ENCODE measurements around the gene TRIM7. TPM values are rescaled to one million over a fixed set of nuclear protein-coding genes. Genes with fewer than 3 reads are reported as not detected.
"Not testable (repeated sequence)": the region's sequence is repeated elsewhere in the genome, so short reads cannot be mapped to it uniquely, and the experiment has no call there.

TRIM7 gene
- total and polyA plus RNA-seq, 12 donors: 3.9 to 30.8 (median 6.0) TPM

DNA sequence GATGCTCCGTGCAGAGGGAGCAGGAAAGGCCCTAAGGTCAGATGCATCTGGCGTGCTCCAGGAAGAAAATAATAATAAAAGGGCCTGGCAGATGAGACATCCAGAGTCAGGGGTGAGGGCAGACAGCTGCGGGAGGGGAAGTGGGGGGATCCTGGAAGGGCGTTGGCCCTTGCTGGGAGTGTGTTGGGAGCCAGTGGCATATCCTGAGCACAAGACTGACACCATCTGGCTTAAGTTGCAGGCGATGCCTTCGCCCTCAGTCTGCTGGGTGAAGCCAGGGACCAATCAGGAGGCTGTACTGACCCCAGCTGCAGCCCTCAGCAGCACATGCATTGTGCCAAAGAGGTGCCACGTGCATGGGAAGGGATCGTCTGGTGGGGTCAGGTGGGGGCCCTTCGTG, 53.9 kb downstream of the TRIM7 start:
- H3K9me3 ChIP-seq: no peaks in the 10 kb centered on the region
- no peak overlapping the region for H3K4me3 ChIP-seq
- TF ChIP-seq, protein P1, sequence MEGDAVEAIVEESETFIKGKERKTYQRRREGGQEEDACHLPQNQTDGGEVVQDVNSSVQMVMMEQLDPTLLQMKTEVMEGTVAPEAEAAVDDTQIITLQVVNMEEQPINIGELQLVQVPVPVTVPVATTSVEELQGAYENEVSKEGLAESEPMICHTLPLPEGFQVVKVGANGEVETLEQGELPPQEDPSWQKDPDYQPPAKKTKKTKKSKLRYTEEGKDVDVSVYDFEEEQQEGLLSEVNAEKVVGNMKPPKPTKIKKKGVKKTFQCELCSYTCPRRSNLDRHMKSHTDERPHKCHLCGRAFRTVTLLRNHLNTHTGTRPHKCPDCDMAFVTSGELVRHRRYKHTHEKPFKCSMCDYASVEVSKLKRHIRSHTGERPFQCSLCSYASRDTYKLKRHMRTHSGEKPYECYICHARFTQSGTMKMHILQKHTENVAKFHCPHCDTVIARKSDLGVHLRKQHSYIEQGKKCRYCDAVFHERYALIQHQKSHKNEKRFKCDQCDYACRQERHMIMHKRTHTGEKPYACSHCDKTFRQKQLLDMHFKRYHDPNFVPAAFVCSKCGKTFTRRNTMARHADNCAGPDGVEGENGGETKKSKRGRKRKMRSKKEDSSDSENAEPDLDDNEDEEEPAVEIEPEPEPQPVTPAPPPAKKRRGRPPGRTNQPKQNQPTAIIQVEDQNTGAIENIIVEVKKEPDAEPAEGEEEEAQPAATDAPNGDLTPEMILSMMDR (IDR thresholded peaks at IDR 0.05): peak in 1 of 9 donors; percentile 20
- H3K27ac ChIP-seq: no peak overlapping the region
- H3K36me3 ChIP-seq: no peaks in the 10 kb centered on the region
- intact Hi-C loops (cut with DNase I): loop anchor here in 5 of 10 donors (10.0 kb wide), 3 partner anchors 96 to 366 kb away; partner anchors contain the start of gene ZFP62 (in 3 of the 5)
- H3K4me1 ChIP-seq: peaks cover 0 to 13% (median 0%) of the 10 kb centered on the region in 9 donors
- peaks cover 0 to 61% (median 25%) of the 10 kb centered on the region in 7 donors for H3K27me3 ChIP-seq
- WGBS, 2 donors: 24 to 26% methylated on average over 9 of the region's 9 CpGs
- ATAC-seq (peak in 5 of 8 donors; percentile 29 to 62 (median 56)), DNase-seq (no peak)

DNA sequence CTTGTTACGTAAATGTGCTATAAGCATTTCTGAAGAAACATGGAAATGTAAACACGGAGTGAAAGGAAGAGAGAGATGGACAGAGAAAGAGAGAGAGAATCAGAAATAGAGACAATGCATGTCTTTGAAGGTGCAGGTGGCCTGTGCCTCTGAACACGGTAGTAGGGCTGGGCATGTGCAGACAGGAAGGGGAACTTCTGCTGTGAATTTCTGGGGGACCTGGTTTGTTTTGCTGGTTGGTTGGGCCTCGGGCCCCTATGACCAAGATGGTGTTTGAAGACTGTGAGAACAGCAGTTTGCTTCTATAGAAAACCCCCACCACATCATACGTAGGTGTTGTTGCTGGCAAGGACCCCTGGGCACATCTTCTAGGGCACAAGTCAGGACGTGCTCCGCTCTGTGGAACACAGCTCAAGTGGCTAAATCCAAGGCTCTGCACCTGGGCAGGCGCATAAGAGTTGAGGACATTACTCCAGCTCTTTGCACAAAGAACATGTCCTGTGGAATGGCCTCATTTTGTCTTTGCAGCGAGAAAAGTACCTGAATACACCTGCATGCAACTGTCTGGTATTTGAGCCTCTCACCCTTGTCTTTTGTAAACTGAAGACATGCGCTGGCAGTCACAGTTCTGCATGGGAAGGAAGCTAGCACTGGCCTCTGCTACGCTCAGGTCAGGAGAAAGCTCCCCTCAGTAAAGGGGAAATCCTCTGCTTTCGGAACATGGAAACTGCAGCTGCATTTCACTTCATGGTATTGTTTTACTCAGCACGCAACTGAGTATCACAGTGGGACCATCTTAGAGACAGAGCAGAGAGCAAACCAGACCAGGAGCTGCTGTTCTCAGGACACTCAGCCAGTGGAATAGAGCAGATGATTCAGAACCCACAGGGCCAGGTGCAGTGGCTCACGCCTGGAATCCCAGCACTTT, 54.9 kb downstream of the TRIM7 start:
- Histone ChIP-seq H3K27me3 (peaks cover 0 to 71% (median 29%) of the 10 kb centered on the region in 7 donors), H3K4me3 (no peak overlapping the region), H3K4me1 (peaks cover 0 to 13% (median 0%) of the 10 kb centered on the region in 9 donors), H3K36me3 (no peaks in the 10 kb centered on the region), H3K9me3 (peaks cover 0 to 5% (median 0%) of the 10 kb centered on the region in 11 donors), H3K27ac (no peak overlapping the region)
- DNase-seq: no peak
- intact Hi-C loops (cut with DNase I): loop anchor here in 5 of 10 donors (10.0 kb wide), 3 partner anchors 95 to 365 kb away; partner anchors contain the start of gene ZFP62 (in 3 of the 5)
- 75 to 76% methylated on average over 14 of the region's 14 CpGs for WGBS, 2 donors
- TF ChIP-seq, protein P1 (IDR thresholded peaks at IDR 0.05): no peak
- ATAC-seq: peak in 1 of 8 donors; percentile 26

DNA sequence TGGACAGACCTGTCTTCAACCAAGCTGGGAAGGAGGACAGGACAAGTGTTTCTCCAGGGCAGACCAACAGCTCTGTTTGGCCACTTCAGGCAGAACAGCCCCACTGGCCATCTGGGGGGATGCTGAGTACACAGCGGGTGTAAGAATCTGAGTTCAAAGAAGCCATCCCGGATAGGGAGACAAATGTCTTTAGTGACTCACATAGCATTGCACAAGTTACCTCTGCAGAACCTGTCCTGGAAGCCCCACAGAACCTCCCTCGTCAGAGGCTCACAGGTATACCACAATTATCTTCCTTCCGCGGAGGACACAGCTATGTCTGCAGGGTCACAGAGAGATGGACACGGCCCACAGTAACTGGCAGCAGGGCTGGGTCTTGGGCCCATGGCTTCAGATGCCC, 55.6 kb downstream of the TRIM7 start:
- peaks cover 0 to 13% (median 0%) of the 10 kb centered on the region in 9 donors for H3K4me1 ChIP-seq
- H3K9me3 ChIP-seq: peaks cover 0 to 6% (median 0%) of the 10 kb centered on the region in 11 donors
- no peak overlapping the region for H3K27ac ChIP-seq
- DNase-seq: no peak
- H3K4me3 ChIP-seq: no peak overlapping the region
- WGBS, 2 donors: 80 to 87% methylated on average over 6 of the region's 6 CpGs
- ATAC-seq: no peak
- TF ChIP-seq, protein P1 (IDR thresholded peaks at IDR 0.05): no peak
- H3K36me3 ChIP-seq: no peaks in the 10 kb centered on the region
- intact Hi-C loops (cut with DNase I): no loop called here
- peaks cover 0 to 76% (median 30%) of the 10 kb centered on the region in 7 donors for H3K27me3 ChIP-seq

DNA sequence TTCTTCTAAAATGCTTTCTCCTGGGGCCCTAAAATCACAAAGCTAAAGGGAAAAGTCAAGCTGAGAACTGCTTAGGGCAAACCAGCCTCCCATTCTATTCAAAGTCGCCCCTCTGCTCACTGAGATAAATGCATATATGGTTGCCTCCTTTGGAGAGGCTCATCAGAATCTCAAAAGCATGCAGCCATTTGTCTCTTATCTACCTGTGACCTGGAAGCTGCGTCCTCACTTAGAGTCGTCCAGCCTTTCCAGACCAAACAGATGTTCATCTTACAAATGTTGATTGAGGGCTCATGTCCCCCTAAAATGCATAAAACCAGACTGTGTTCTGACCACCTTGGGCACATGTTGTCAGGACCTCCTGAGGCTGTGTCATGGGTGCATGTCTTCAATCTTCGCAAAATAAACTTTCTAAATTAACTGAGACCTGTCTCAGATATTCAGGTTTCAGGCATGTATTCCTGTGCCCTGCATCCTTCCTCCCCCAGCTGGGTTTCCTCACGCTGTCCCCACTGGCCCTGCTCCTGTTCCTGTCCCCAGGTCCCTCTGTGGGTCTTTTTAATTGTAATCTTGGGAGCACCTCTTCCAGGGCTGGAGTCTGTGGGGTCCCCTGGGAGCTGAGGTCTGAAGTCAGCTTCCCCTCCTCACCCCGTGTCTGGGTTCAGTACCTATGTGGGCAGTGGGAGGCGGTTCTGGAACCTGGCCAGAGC, 57.9 kb downstream of the TRIM7 start, which contains the start of gene OR2V2:
TSS of gene OR2V2 (plus strand) at position 660 of the 710 bp plus-strand sequence. CDS start 7,357 bp downstream, outside the sequence.
- H3K9me3 ChIP-seq; intact Hi-C loops (cut with DNase I); H3K4me3 ChIP-seq; ATAC-seq; H3K27ac ChIP-seq; H3K36me3 ChIP-seq; DNase-seq: not testable (repeated sequence)
- Histone ChIP-seq H3K27me3 (peaks cover 0 to 80% (median 44%) of the 10 kb centered on the region in 7 donors), H3K4me1 (peaks cover 0 to 13% (median 0%) of the 10 kb centered on the region in 9 donors)
- 60 to 61% methylated on average over 7 of the region's 7 CpGs for WGBS, 2 donors

Measured in heart right ventricle (tissue), 16 donors.